ENCODE results near the gene SDSL.

SDSL gene

GRCh38 chr12:113422030-113422885 lies at the start of gene SDSL:
TSS of gene SDSL (plus strand) at chr12:113422380. CDS start at chr12:113427983, 5,603 bp downstream.
- DNase-seq (ENCODE audit: low read depth) = peak; percentile 91

- no peak for DNase-seq (ENCODE audit: low read depth)
Measured at GRCh38 chr12:113373440-113373839, 48.7 kb upstream of the SDSL start.

GRCh38 chr12:113373969-113374368 lies 48.2 kb upstream of the SDSL start:
- DNase-seq (ENCODE audit: low read depth) = no peak

- no peak for DNase-seq (ENCODE audit: low read depth)
Measured at GRCh38 chr12:113374823-113375428, 47.3 kb upstream of the SDSL start.

GRCh38 chr12:113378291-113378690 lies 43.9 kb upstream of the SDSL start:
- DNase-seq (ENCODE audit: low read depth) = peak; percentile 18

- DNase-seq (ENCODE audit: low read depth) = no peak
Measured at GRCh38 chr12:113381220-113381619, 41.0 kb upstream of the SDSL start.

GRCh38 chr12:113382206-113382605 lies 40.0 kb upstream of the SDSL start:
- no peak for DNase-seq (ENCODE audit: low read depth)

GRCh38 chr12:113384778-113385177 lies 37.4 kb upstream of the SDSL start:
- DNase-seq (ENCODE audit: low read depth) = no peak

- no peak for DNase-seq (ENCODE audit: low read depth)
Measured at GRCh38 chr12:113385282-113385882, 36.8 kb upstream of the SDSL start.

- DNase-seq (ENCODE audit: low read depth) = no peak
Measured at GRCh38 chr12:113386866-113387566, 35.2 kb upstream of the SDSL start.

GRCh38 chr12:113387631-113388030 lies 34.5 kb upstream of the SDSL start:
- DNase-seq (ENCODE audit: low read depth) = no peak

GRCh38 chr12:113388351-113388750 lies 33.8 kb upstream of the SDSL start:
- DNase-seq (ENCODE audit: low read depth) = no peak

- no peak for DNase-seq (ENCODE audit: low read depth)
Measured at GRCh38 chr12:113390064-113391043, 31.8 kb upstream of the SDSL start.

GRCh38 chr12:113391145-113391544 lies 31.0 kb upstream of the SDSL start:
- no peak for DNase-seq (ENCODE audit: low read depth)

GRCh38 chr12:113391650-113392337 lies 30.4 kb upstream of the SDSL start:
- no peak for DNase-seq (ENCODE audit: low read depth)

- no peak for DNase-seq (ENCODE audit: low read depth)
Measured at GRCh38 chr12:113392520-113392919, 29.7 kb upstream of the SDSL start.

- DNase-seq (ENCODE audit: low read depth) = peak; percentile 22
Measured at GRCh38 chr12:113392988-113393579, 29.1 kb upstream of the SDSL start.

- DNase-seq (ENCODE audit: low read depth) = no peak
Measured at GRCh38 chr12:113393749-113394148, 28.4 kb upstream of the SDSL start.

GRCh38 chr12:113395119-113395518 lies 27.1 kb upstream of the SDSL start:
- no peak for DNase-seq (ENCODE audit: low read depth)

- DNase-seq (ENCODE audit: low read depth) = no peak
Measured at GRCh38 chr12:113396200-113396599, 26.0 kb upstream of the SDSL start.

All from ELR (cell line).